Nucleus accumbens (tissue), 56 donors: ENCODE measurements around the gene DUSP19.

Experiments
- DNase-seq, 56 donors: peaks; one replicate each; lab custom pipeline; 2025; lab: John Stamatoyannopoulos, UW

Gene DUSP19

DNA sequence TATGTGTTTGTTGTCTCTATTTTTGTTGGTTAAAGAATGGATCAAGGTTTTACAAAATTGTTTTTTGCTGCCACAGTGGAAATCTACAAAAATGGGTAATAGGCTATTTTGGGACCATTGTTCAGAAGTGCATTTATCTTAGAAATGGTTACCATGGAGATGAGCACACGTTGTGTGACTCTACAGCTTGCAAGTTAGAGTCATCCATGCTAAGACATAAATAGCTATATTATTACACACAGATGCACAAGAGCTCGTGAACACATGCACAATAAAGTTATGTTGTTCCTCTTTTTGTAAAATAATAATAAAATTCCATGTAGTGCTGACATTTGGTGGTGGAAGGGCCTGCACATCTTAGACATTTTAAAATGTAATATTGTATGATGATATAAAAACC is 15.5 kb upstream of the DUSP19 start:
- DNase-seq, result peak in 3 of 56 donors; percentile 4 to 22 (median 8)

DNA sequence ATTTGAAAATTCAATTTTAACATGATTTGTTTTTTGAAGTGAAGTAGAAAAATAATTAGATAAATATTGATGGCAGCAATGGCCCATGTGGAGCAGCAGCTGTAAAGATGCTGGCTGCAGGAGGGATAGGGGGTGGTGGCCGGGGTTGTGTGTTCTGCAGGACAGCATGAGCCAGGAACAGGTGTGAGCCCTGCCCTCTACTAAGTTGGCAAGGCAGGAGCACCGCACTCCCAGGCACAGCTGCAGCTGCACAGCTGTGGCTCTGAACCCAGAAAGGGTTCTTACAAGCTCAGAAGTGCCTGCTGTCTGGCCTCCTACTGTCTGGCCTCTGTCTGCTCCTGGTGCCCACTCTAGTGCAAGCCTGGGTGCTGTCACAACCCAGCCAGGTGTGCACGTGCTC is 10.0 kb upstream of the DUSP19 start:
- no peak for DNase-seq

GRCh38 chr2:183069174-183069573 is 9.4 kb upstream of the DUSP19 start:
- DNase-seq, result no peak

DNA sequence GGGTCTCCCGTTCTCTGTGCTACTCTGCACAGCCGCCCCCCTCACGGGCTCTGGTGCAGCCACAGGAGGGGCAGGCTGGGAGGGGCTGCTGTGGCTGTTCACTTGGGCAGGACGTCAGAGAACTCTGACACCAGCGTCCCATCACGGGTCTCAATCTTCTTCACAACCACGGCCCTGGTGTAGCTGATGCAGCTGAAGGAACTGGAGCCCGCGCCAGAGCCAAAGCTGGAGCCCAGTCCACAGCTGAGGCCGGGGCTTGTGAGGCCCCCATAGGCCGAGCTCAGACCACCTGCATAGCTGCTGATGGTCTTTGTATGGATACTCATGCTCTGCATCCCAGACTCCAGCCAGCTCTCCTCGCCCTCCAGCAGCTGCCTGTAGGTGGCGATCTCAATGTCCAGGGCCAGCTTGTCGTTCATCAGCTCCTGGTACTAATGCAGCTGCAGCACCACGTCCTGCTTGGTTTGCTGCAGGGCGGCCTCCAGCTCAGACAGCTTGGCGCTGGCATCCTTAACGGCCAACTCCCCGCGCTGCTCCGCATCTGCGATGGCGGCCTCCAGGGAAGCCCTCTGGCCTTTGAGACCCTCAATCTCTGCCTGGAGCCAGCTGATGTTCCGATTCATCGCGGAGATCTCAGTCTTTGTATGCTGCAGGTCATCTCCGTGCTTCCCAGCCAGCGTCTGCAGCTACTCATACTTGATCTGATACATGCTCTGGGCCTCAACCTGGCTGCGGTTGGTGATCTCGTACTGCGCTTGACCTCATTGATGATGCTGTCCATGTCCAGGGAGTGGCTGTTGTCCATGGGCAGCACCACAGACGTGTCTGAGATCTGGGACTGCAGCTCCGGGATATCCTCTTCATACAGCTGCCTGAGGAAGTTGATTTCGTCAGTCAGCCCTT is 7.4 kb upstream of the DUSP19 start:
- DNase-seq, result peak in 6 of 56 donors; percentile 3 to 13 (median 6)

DNA sequence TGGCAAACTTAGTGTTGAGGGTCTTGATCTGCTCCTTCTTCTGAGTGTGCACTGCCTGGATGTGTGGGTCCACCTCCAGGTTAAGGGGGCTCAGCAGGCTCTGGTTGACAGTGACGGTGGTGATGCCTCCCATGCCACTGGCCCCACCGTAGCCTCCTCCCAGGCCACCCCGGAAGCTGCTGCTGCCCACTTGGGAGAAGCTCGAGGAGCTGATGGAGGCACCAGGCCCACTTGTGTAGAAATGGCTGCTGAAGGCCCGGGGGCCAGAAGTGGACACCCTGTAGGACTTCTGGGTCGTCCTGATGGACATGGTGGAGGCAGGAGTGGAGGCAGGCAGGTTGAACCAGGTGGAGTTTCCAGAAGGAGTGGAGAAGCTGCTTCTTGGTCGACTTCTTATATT is 6.4 kb upstream of the DUSP19 start:
- DNase-seq, result no peak

- DNase-seq, result peak in 7 of 56 donors; percentile 45 to 76 (median 56)
Observed at GRCh38 chr2:183078163-183078463, 434 bp upstream of the DUSP19 start.

GRCh38 chr2:183079139-183079775 is 710 bp downstream of the DUSP19 start:
- peak in 1 of 56 donors; percentile 16 for DNase-seq

DNA sequence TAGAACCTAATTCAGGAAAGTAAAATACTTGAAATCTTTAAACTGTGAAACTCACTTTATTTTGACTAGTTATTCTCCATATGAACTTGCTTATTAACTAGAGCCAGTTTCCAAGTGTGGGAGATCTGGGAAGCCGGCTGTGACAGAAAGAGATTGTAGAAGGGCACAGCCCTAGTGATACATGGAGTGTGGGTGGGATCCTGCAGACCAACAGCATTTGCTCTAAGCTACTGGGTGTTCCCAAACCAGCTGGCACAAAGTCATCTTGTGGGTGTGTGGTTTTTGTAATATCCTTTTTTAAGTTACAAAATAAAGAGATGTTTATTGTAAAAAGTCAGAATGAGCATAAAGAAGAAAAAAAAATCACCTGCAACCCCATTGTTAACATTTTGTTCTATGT is 3.4 kb downstream of the DUSP19 start:
- peak in 2 of 56 donors; percentile 17 to 25 for DNase-seq

DNA sequence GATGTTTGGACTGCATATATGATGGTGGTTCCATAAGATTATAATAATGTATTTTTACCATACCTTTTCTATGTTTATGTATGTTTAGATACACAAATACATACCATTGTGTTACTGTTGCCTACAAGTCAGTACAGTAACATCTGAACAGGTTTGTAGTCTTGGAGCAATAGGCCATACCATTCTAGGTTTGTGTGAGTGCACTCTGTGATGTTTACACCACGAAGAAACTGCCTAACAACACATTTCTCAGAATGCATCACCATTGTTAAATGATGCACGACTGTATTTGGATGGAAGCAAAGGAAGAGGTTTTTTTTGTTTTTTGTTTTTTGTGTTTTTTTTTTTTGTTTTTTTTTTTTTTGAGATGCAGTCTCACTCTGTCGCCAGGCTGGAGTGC is 9.5 kb downstream of the DUSP19 start:
- DNase-seq, result no peak

DNA sequence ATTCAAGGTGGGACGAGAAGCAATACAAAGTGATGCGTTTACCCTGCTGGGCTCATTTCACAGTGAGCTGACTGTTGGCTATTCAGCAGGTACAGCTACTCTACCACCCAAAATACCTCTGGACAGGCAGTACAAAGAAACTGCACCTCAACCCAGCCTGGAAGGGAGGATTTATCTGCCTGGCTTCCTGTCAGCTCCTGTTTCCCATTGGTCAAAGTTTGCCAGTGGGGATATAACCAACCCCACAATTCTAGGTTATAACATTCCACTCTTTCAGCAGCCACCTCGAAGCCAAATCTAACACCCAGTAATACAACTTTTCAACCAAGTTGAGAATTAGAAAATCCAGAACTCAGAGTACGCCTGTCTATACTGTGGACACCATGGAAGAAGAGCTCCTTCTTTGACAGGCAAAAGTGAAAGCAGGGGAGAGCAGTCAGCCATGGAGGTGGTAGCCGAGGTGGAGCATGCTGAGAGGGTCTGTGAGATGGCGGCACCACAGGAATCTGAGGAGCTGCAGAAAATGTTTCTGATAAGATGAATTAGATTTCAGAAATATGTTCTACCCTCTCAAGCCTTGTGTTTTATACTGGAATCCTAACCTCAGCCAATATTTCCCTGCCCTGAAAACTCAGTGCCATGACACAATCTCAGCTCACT is 10.8 kb downstream of the DUSP19 start:
- no peak for DNase-seq

GRCh38 chr2:183091318-183091953 is 12.9 kb downstream of the DUSP19 start:
- DNase-seq, result no peak

DNA sequence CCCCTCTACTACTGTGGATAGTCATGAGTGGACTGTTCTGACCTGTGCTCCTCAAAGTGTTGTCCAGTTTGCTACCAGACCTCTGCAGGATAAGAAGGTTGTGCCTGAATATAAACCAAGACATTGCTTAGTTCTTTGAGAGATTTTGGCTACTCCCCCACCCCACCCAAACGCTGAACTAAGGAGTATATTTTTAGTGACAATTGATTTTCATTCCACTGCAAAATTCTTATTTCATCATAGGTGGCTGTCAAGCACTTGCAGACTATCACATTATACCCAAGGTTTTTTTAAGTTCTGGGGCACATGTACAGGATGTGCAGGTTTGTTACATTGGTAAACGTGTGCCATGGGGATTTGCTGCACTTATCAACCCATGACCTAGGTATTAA is 13.4 kb downstream of the DUSP19 start:
- DNase-seq, result peak in 5 of 56 donors; percentile 12 to 31 (median 22)

- DNase-seq, result no peak
Observed at GRCh38 chr2:183093857-183094657, 15.5 kb downstream of the DUSP19 start.

DNA sequence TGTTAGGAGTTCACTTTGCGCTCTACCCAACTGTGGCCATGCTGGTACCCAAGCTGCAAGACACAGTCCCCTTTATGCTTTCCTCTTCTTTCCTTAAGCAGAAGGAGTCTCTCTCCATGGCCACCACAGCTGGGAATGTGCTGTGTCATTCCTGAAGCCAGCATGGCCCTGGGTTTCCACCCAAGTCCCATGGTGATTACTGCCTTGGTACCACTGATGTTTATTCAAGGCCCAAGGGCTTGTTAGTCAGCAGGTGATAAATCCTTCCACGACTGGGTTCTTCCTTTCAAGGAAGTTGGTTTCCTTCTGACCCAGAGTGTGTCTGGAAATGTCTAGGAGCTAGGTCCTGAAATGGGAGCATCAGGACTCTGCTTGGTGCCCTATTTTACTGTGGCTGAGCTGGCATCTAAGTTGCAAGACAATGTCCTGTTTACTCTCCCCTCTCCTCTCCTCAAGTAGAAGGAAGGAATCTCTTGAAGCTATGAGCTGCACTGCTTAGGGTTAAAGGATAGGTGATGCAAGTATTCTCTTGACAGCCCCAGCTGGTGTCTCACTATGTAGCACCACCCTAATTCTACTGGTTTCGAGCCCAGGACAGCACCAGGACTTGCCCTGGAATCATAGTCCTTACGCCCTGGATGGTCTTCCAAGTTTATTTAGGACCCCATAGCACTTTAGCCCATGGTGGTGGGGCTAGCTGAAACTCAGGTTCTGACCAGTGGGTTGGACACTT is 27.0 kb downstream of the DUSP19 start:
- DNase-seq, result no peak

DNA sequence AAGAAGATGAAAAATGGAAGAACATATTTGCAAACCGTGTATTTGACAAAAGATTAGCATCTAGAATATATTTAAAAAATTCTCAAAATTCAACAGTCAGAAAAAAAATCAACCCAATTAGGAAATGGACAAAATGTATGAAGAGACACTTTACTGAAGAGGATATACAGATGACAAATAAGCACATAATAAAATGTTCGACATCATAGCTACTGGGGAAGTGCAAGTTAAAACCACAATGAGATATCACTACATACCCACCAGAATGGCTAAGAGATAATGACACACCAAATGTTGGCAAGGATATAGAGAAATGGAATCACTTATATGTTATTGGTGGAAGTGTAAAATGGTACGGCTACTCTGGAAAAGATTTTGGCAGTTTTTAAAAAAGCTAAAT is 34.0 kb downstream of the DUSP19 start:
- no peak for DNase-seq

DNA sequence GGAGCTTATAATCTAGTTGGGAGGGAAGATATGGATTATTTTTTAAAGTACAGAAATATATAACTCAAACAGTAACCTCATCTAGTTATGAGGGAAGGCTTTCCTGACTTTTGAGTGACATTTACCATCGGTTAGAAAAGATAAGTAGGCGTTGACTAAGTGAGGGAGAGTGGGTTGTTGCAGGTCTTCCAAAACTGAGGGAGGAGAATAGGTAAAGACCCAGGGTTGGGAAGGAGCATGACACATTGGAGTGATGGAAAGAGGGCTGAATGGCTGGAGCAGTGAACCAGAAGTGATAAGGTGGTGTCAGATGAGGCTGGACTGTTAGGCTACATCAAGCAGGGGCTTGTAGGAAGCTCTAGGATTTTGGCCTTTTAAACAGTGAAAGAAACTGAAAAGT is 35.1 kb downstream of the DUSP19 start:
- DNase-seq, result no peak

GRCh38 chr2:183117226-183117625 is 38.7 kb downstream of the DUSP19 start:
- DNase-seq, result no peak

- DNase-seq, result peak in 8 of 56 donors; percentile 0 to 7 (median 1)
Observed at GRCh38 chr2:183123117-183123958, 44.8 kb downstream of the DUSP19 start.

DNA sequence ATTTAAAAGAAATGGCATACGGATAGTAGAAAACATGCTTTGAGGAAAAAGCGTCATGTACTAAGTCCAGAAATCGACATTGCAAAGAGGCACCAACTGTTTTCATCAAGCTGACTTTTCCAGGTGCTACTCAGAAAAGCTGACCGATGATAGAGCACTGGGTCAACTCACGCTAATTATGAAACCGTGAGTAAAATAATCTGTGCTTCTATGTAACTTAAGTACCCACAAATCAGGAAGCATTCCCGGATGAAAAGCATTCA is 45.3 kb downstream of the DUSP19 start:
- DNase-seq, result no peak
